OCI-LY1 (cell line): ENCODE results near the gene DDX59.

Experiments
- EZH2 ChIP-seq: fragments of 200-600 bp; sonication (generic), shearing (Covaris generic); IDR thresholded peaks from 2 replicates; pipeline ENCODE4 v1.8.0; 2017; ENCODE audit warnings: borderline replicate concordance, mixed run types, mild to moderate bottlenecking, antibody characterized with exemption, low read length, moderate library complexity, mixed read lengths
- TF ChIP-seq, protein P1 (sequence below): fragments of 200-600 bp; sonication (generic), shearing (Covaris generic); IDR thresholded peaks from 2 replicates; pipeline ENCODE4 v1.5.1; 2017; ENCODE audit warnings: mild to moderate bottlenecking, antibody characterized with exemption, low read length, moderate library complexity, mixed read lengths

DNA sequence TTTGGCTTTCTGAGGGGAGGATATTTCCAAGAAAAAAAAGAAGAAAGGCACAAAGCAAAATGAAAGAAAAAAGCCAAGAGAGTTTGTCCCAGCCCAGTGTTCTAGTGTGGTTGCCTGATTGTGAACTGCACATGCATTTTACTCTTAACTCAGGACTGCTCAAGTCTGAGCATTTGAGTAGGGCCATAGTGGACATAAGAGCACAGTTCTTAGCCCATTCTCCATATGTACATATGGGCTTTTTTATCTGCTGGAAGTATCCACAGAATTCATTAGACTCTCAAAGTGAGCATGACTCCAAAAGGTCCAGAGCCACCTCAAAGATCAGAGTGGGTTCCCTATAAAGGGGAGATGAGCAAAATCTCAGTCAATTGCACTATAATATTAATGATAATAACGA, 13.6 kb upstream of the DDX59 start:
- TF ChIP-seq, protein P1, sequence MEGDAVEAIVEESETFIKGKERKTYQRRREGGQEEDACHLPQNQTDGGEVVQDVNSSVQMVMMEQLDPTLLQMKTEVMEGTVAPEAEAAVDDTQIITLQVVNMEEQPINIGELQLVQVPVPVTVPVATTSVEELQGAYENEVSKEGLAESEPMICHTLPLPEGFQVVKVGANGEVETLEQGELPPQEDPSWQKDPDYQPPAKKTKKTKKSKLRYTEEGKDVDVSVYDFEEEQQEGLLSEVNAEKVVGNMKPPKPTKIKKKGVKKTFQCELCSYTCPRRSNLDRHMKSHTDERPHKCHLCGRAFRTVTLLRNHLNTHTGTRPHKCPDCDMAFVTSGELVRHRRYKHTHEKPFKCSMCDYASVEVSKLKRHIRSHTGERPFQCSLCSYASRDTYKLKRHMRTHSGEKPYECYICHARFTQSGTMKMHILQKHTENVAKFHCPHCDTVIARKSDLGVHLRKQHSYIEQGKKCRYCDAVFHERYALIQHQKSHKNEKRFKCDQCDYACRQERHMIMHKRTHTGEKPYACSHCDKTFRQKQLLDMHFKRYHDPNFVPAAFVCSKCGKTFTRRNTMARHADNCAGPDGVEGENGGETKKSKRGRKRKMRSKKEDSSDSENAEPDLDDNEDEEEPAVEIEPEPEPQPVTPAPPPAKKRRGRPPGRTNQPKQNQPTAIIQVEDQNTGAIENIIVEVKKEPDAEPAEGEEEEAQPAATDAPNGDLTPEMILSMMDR: no peak
- no peak for TF ChIP-seq EZH2
